Kidney (tissue), 14 donors: Measurements from ENCODE around the gene MYO5B. TPM values are rescaled to one million over a fixed set of nuclear protein-coding genes. Genes with fewer than 3 reads are reported as not detected.

ENCODE experiments used
- DNase-seq, 5 donors: peaks; one replicate each; pipeline ENCODE4 v3.0.0-alpha.2; 2013 to 2020
- FAIRE-seq: peaks from 2 replicates; lab custom pipeline; 2012; peaks lifted over from hg19 to GRCh38; lab: Jason Lieb, UNC
- H3K27ac ChIP-seq, 2 donors: one replicate each; pipeline ENCODE4 v1.7.0; 2013; ENCODE audit warnings: low read depth in 2 of 2, low read length in 2 of 2, inconsistent platforms in 1 of 2
- H3K27me3 ChIP-seq: one replicate; pipeline ENCODE4 v1.7.1; 2013; ENCODE audit warnings: low read length, inconsistent platforms; ENCODE audit not compliant: control insufficient read depth, insufficient read depth
- H3K36me3 ChIP-seq, 3 donors: one replicate each; pipeline versions ENCODE4 v1.7.0 to v1.7.1; 2013; ENCODE audit warnings: low read length in 3 of 3, control low read depth in 1 of 3, inconsistent platforms in 1 of 3; ENCODE audit not compliant: insufficient read depth in 3 of 3, control insufficient read depth in 2 of 3
- H3K4me1 ChIP-seq, 3 donors: one replicate each; pipeline versions ENCODE4 v1.7.0 to v1.7.1; 2013; ENCODE audit warnings: low read length in 3 of 3, inconsistent platforms in 1 of 3, low read depth in 1 of 3; ENCODE audit not compliant: control insufficient read depth in 2 of 3, insufficient read depth in 2 of 3
- H3K4me3 ChIP-seq, 3 donors: one replicate each; pipeline versions ENCODE4 v1.7.0 to v1.8.1; 2013; ENCODE audit warnings: low read length in 3 of 3, control low read depth in 1 of 3, inconsistent platforms in 1 of 3
- H3K9ac ChIP-seq, 3 donors: one replicate each; pipeline versions ENCODE4 v1.7.0 to v1.7.1; 2013; ENCODE audit warnings: low read length in 3 of 3, control low read depth in 1 of 3, inconsistent platforms in 1 of 3
- H3K9me3 ChIP-seq, 3 donors: one replicate each; pipeline versions ENCODE4 v1.7.0 to v1.7.1; 2013; ENCODE audit warnings: low read length in 3 of 3, control low read depth in 1 of 3, inconsistent platforms in 1 of 3; ENCODE audit not compliant: control insufficient read depth in 2 of 3, insufficient read depth in 1 of 3
- CTCF ChIP-seq: IDR thresholded peaks from 3 replicates; pipeline ENCODE4 v1.5.1; 2012; ENCODE audit warnings: mild to moderate bottlenecking, moderate library complexity, borderline replicate concordance; ENCODE audit not compliant: insufficient read depth; ENCODE audit errors: extremely low read depth
- intact Hi-C: fragments of 100-400 bp; cut with DNase I; formaldehyde crosslinking; loops from one replicate; pipeline ENCODE4 v1.11.1; 2022
- polyA plus RNA-seq: library from polyadenylated mRNA; stranded (reverse); fragments of 350-450 nt; fragmentation: Illumina TruSeq; extraction: RNeasy Lipid Tissue Mini Kit (QIAGEN cat#74804); gene quantifications from one replicate; pipeline ENCODE4 v1.2.3, GENCODE V29; 2014; ENCODE audit warnings: low read depth, low replicate concordance; ENCODE audit not compliant: insufficient read depth
- total RNA-seq: library from RNA; stranded (reverse); fragmentation: NEBNext Ultra II Directional; extraction: Animal tissue kit (Norgen Biotek cat#: 25700); gene quantifications from one replicate; pipeline ENCODE4 v1.2.1, GENCODE V29; 2021
- donor health status: control.
- donor health status: control.
- donor health status: control.
- donor health status: control.
- donor health status: control.
- donor health status: DM: yes; HTN: yes; CAD: no.
- donor health status: Normal renal cell carcinoma (clear cell type).

Gene MYO5B
- total and polyA plus RNA-seq, 2 donors from 2014 or later = 17.8 to 43.8 TPM

- DNase-seq = no peak
- Histone ChIP-seq H3K9me3 (no peaks in the 10 kb centered on the region), H3K27me3 (no peaks in the 10 kb centered on the region), H3K9ac (no peak overlapping the region), H3K4me1 (peaks cover 0 to 14% (median 7%) of the 10 kb centered on the region in 3 donors), H3K4me3 (no peak overlapping the region), H3K27ac (no peak overlapping the region), H3K36me3 (no peaks in the 10 kb centered on the region)
- TF ChIP-seq CTCF = no peak
- no peak for FAIRE-seq
- intact Hi-C loops = no loop called here
Observed at GRCh38 chr18:49973592-49973991, 221.4 kb downstream of the MYO5B start.

- Histone ChIP-seq H3K4me3 (no peak overlapping the region), H3K36me3 (no peaks in the 10 kb centered on the region), H3K27ac (no peak overlapping the region), H3K27me3 (no peaks in the 10 kb centered on the region), H3K4me1 (peaks cover 0 to 24% (median 13%) of the 10 kb centered on the region in 3 donors), H3K9ac (no peak overlapping the region), H3K9me3 (no peaks in the 10 kb centered on the region)
- intact Hi-C loops = no loop called here
- DNase-seq (no peak), FAIRE-seq (no peak)
- TF ChIP-seq CTCF = no peak
Observed at GRCh38 chr18:49972535-49972934, 222.4 kb downstream of the MYO5B start.

GRCh38 chr18:49971462-49971861 is 223.5 kb downstream of the MYO5B start:
- no peaks in the 10 kb centered on the region for H3K27me3 ChIP-seq
- peaks cover 5 to 32% (median 16%) of the 10 kb centered on the region in 3 donors for H3K4me1 ChIP-seq
- H3K27ac ChIP-seq = no peak overlapping the region
- no peak overlapping the region for H3K4me3 ChIP-seq
- no peak overlapping the region for H3K9ac ChIP-seq
- no peaks in the 10 kb centered on the region for H3K36me3 ChIP-seq
- DNase-seq (no peak), FAIRE-seq (no peak)
- TF ChIP-seq CTCF = no peak
- no peaks in the 10 kb centered on the region for H3K9me3 ChIP-seq
- intact Hi-C loops = no loop called here

- H3K27ac ChIP-seq = no peak overlapping the region
- no peaks in the 10 kb centered on the region for H3K9me3 ChIP-seq
- TF ChIP-seq CTCF = no peak
- intact Hi-C loops = no loop called here
- no peak overlapping the region for H3K4me3 ChIP-seq
- H3K36me3 ChIP-seq = no peaks in the 10 kb centered on the region
- DNase-seq (no peak), FAIRE-seq (no peak)
- no peak overlapping the region for H3K9ac ChIP-seq
- peaks cover 8 to 40% (median 24%) of the 10 kb centered on the region in 3 donors for H3K4me1 ChIP-seq
- H3K27me3 ChIP-seq = no peaks in the 10 kb centered on the region
Observed at GRCh38 chr18:49970319-49970718, 224.6 kb downstream of the MYO5B start.
